C4-2B (cell line): Measurements from ENCODE around the gene RGS9BP.

Experiments used
- ZFX ChIP-seq: fragments of 450-650 bp; IDR thresholded peaks from 2 replicates; pipeline ENCODE4 v1.6.1; 2017
- TF ChIP-seq, protein P1 (sequence below): fragments of 450-650 bp; conservative IDR thresholded peaks from 2 replicates; pipeline ENCODE4 v1.5.1; 2017; ENCODE audit warnings: mild to moderate bottlenecking

GRCh38 chr19:32688311-32688710, 12.7 kb downstream of the RGS9BP start:
- TF ChIP-seq, protein P1, sequence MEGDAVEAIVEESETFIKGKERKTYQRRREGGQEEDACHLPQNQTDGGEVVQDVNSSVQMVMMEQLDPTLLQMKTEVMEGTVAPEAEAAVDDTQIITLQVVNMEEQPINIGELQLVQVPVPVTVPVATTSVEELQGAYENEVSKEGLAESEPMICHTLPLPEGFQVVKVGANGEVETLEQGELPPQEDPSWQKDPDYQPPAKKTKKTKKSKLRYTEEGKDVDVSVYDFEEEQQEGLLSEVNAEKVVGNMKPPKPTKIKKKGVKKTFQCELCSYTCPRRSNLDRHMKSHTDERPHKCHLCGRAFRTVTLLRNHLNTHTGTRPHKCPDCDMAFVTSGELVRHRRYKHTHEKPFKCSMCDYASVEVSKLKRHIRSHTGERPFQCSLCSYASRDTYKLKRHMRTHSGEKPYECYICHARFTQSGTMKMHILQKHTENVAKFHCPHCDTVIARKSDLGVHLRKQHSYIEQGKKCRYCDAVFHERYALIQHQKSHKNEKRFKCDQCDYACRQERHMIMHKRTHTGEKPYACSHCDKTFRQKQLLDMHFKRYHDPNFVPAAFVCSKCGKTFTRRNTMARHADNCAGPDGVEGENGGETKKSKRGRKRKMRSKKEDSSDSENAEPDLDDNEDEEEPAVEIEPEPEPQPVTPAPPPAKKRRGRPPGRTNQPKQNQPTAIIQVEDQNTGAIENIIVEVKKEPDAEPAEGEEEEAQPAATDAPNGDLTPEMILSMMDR: no peak
- no peak for TF ChIP-seq ZFX
